GM19328 (cell line): ENCODE data around the gene ARHGAP15.

Experiments used
- ATAC-seq: cut with Tn5 transposase; IDR thresholded peaks from one replicate; pipeline ENCODE4 v1.9.1; 2021; ENCODE audit warnings: mild to moderate bottlenecking, moderate library complexity; ENCODE audit not compliant: unreplicated experiment

The ARHGAP15 gene

GRCh38 chr2:143732076-143732475, 602.9 kb downstream of the ARHGAP15 start:
- no peak for ATAC-seq

- ATAC-seq: no peak
These were observed 603.7 kb downstream of the ARHGAP15 start for GRCh38 chr2:143732871-143733270.

DNA sequence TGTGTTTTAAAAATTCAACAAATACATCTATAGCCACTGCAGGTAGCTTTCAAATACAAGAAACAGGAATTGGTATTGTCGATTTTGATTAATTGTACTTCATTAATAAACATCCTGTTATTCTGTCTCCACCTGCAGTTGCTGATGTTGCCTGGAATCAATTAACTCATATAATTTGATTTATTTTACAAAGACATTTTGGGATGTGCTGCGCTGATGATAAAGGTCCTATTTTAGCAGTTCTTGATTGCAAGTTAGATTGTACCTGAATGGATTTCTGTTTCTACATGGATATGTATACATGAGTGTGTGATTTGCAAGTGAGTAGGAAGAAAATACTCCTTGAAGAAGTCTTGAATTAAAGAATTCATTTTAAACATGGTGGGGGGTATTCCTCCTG, 605.3 kb downstream of the ARHGAP15 start:
- no peak for ATAC-seq

DNA sequence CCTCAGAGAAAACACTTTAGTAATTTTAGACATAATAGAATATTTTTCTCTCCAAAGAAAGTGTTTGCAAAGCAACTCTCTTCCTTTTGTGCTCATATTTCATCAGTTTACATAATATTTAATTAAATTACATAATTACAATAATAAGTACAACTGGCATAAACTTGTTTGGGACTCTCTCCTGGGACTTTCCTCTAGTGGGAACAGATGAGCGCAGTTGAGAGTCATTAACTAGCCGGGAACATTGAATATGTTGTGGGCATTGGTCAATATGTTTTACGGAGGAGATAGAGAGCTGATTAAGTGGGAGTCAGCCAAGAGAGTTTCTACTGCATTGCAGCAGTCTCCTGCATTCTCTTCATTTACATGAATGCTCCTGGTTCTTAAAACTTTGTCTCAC, 607.7 kb downstream of the ARHGAP15 start:
- no peak for ATAC-seq

DNA sequence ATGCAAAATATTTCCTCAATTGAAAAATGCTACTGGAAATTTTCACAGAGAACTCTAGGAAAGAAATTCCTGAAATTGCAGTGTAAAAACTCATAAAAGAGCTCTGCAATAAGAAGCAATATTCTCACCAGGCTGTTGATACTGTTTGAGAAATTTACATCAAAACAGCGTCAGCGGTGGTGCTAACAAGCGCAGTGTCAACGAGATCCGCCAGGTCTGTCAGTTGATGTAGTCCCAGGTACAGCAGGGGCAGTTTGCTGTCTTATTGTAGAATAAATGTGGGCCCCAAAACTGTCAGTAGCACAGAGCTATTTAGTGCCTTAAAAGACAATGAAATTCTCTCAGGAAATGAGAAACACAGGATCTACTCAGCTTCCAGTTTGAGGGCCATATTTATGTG, 611.2 kb downstream of the ARHGAP15 start:
- ATAC-seq: no peak

GRCh38 chr2:143741205-143741604, 612.0 kb downstream of the ARHGAP15 start:
- no peak for ATAC-seq

- ATAC-seq: no peak
These were observed 613.4 kb downstream of the ARHGAP15 start for GRCh38 chr2:143742581-143742980.

DNA sequence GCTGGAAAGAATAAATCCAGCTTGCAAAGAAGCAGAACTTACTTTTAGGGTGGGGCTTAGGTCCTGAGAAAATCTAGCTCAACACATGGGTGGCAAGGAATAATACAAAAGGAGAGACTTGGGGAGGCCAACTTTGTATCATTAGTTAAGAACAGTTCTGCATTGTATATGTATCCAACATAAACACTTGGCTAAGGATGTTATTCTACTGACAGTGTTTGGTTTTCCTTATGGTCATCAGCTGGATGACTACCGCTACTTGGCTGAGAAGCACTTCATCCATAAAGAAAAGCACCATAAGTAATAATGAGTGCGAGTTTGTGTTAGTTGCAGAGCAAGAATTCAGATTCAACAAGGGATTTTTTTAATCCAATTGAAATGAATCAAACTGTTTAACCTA, 614.9 kb downstream of the ARHGAP15 start:
- no peak for ATAC-seq

GRCh38 chr2:143745060-143745459, 615.8 kb downstream of the ARHGAP15 start:
- ATAC-seq: no peak

GRCh38 chr2:143754742-143755141, 625.5 kb downstream of the ARHGAP15 start:
- no peak for ATAC-seq

- ATAC-seq: no peak
These were observed 629.6 kb downstream of the ARHGAP15 start for GRCh38 chr2:143758629-143759330.

DNA sequence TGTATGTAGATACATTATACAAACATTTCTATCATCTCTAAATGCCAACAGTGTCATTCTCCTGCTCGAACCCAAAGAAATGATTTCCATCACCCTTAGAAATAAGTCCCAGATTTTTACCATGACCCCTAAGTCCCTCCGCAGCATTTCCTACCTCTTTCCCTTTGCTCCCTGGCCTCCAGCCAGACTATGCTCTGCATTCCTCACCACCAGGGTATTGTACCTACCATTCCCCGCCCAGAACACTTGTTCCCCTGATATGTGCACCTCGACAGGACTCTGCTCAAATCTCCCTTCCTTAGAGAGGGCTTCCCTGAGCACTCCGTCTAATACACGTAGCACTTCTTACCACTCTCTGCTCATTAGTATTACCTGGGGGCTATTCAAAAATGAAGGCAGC, 630.2 kb downstream of the ARHGAP15 start:
- no peak for ATAC-seq

GRCh38 chr2:143762176-143762928, 633.1 kb downstream of the ARHGAP15 start:
- ATAC-seq: no peak

GRCh38 chr2:143764261-143764660, 635.0 kb downstream of the ARHGAP15 start:
- ATAC-seq: no peak

DNA sequence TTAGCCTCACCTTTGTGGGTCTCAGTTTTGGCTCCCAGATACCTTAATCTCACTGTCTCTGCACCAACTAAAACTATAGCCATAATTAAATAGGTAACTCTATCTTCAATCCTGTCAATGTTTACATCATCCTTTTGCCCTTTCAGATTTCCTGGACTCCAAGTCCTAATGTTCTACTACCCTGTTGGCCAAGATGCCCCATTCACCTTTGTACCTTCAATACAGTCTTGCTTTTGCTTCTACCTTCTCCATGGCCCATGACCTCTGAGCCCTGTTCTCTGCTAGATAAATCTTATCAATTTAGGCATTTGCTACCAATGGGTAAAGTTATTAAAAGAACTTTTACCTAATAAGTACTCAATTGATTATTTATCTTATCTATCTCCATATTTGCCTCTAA, 635.5 kb downstream of the ARHGAP15 start:
- no peak for ATAC-seq

GRCh38 chr2:143768991-143769390, 639.8 kb downstream of the ARHGAP15 start:
- no peak for ATAC-seq

DNA sequence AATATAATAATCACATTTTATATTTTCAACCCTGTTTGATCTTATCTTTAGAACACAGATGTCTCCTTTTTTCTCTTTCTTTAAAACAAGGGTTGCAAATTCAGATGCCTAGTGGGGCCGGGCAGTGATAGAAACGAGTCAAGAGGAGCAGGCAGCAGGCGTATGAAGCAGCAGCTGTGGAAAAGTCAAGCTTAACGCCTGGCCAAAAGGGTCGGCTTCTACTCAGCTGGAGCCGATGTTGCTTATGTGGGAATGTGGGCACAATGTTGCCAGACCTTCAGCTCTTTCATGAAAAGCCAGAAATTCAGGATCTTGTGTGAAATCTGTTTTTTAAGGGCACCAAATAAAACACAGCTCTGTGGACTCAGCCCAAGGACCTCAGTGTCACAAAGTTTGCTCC, 642.7 kb downstream of the ARHGAP15 start:
- no peak for ATAC-seq

GRCh38 chr2:143776526-143777297, 647.5 kb downstream of the ARHGAP15 start:
- ATAC-seq: no peak

- no peak for ATAC-seq
These were observed 649.8 kb downstream of the ARHGAP15 start for GRCh38 chr2:143779021-143779420.

GRCh38 chr2:143786026-143786765, 657.0 kb downstream of the ARHGAP15 start:
- no peak for ATAC-seq

DNA sequence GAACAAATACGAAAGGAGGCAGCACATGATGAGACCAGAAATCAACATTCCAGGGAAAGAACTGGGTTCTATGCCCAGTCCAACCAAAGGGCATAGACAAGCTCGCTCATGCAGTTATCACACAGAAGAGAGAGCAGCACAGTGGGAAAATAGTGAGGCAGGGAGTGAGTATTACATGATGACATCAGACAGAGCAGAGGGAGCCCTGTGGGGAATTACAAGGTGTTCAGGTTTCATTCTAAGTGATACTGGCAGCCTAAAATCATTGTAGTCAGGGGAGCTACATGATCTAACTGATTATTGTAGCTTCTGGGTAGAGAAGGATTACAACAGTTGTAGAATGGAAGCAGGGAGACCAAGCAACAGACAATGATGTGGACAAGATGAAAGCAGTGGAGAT, 658.5 kb downstream of the ARHGAP15 start:
- no peak for ATAC-seq
